MCF 10A (cell line): Measurements from ENCODE around the gene SLC4A8. TPM values are rescaled to one million over a fixed set of nuclear protein-coding genes. Genes with fewer than 3 reads are reported as not detected.

Experiments
- BruUV-seq: library from RNA; stranded (reverse); fragments of 400-500 nt; replicated peaks from 2 replicates; lab custom pipeline; 2021; lab: Mats Ljungman, UMichigan
- CTCF ChIA-PET: fragments of 300-600 bp; sonication (Branson Sonifier 250); formaldehyde crosslinking; extraction: SDS; loops from one replicate; lab custom pipeline; 2021; ENCODE audit warnings: antibody characterized with exemption, inconsistent platforms; lab: Yijun Ruan, JAX
- POLR2A ChIA-PET: fragments of 300-600, 350-650 bp; sonication (Branson Sonifier 250); formaldehyde crosslinking; extraction: SDS; loops from one replicate; lab custom pipeline; 2020; ENCODE audit warnings: antibody characterized with exemption, inconsistent platforms; lab: Yijun Ruan, JAX
- DNase-seq: peaks from one replicate; pipeline ENCODE4 v3.0.0-alpha.2; 2018; ENCODE audit not compliant: unreplicated experiment
- H3K27ac Mint-ChIP-seq: one replicate; pipeline ENCODE4 v1.8.0; 2022; ENCODE audit warnings: mild to moderate bottlenecking, low read depth, mixed read lengths; ENCODE audit not compliant: unreplicated experiment
- H3K27me3 Mint-ChIP-seq: one replicate; pipeline ENCODE4 v1.8.0; 2022; ENCODE audit warnings: mixed read lengths; ENCODE audit not compliant: insufficient read depth, unreplicated experiment
- H3K36me3 Mint-ChIP-seq: one replicate; pipeline ENCODE4 v1.8.0; 2022; ENCODE audit warnings: mild to moderate bottlenecking, moderate library complexity, mixed read lengths; ENCODE audit not compliant: insufficient read depth, unreplicated experiment
- H3K4me1 Mint-ChIP-seq: one replicate; pipeline ENCODE4 v1.8.0; 2022; ENCODE audit warnings: mixed read lengths; ENCODE audit not compliant: insufficient read depth, unreplicated experiment
- H3K4me3 Mint-ChIP-seq: one replicate; pipeline ENCODE4 v1.8.0; 2022; ENCODE audit warnings: mild to moderate bottlenecking, moderate library complexity, mixed read lengths; ENCODE audit not compliant: unreplicated experiment
- H3K9me3 Mint-ChIP-seq: one replicate; pipeline ENCODE4 v1.8.0; 2022; ENCODE audit warnings: mixed read lengths; ENCODE audit not compliant: unreplicated experiment
- intact Hi-C: fragments of 100-400 bp; cut with micrococcal nuclease; formaldehyde crosslinking; loops from 2 replicates; pipeline ENCODE4 v1.14.1; 2022
- total RNA-seq: library from RNA; stranded (reverse); gene quantifications from 2 replicates; pipeline ENCODE4 v1.2.3, GENCODE V29; 2022
- TF ChIP-seq, protein P1 (sequence below): fragments of 200-600 bp; IDR thresholded peaks from one replicate; pipeline ENCODE4 v1.8.0; 2022; ENCODE audit warnings: antibody characterized with exemption, mild to moderate bottlenecking; ENCODE audit not compliant: unreplicated experiment

SLC4A8 gene
- total RNA-seq, 1 experiment from 2014 or later: 1.1 TPM

DNA sequence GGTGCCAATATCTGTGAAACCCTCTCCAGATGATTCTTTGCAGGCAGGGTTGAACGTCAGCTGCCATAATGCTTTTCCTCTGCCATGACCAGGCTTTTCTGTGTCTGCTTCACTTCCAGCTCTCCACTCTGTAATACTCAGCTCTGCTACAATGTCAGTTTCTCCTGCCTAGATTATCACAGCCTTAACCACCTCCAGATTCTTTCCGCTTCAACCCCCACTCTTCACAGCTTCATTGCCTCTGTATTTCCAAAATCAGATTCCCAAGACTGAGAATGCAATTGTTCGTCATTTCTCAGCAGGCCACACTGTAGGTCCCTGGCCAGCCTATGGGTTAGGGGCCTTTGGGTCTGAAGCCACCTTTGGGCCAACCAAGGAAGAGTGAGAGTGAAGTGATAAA is 92.7 kb downstream of the SLC4A8 start:
- H3K9me3 Mint-ChIP-seq: no peaks in the 10 kb centered on the region
- H3K27me3 Mint-ChIP-seq: peaks cover 36% of the 10 kb centered on the region
- no peaks in the 10 kb centered on the region for H3K36me3 Mint-ChIP-seq
- BruUV-seq: no TSS peak
- TF ChIP-seq, protein P1, sequence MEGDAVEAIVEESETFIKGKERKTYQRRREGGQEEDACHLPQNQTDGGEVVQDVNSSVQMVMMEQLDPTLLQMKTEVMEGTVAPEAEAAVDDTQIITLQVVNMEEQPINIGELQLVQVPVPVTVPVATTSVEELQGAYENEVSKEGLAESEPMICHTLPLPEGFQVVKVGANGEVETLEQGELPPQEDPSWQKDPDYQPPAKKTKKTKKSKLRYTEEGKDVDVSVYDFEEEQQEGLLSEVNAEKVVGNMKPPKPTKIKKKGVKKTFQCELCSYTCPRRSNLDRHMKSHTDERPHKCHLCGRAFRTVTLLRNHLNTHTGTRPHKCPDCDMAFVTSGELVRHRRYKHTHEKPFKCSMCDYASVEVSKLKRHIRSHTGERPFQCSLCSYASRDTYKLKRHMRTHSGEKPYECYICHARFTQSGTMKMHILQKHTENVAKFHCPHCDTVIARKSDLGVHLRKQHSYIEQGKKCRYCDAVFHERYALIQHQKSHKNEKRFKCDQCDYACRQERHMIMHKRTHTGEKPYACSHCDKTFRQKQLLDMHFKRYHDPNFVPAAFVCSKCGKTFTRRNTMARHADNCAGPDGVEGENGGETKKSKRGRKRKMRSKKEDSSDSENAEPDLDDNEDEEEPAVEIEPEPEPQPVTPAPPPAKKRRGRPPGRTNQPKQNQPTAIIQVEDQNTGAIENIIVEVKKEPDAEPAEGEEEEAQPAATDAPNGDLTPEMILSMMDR: no peak
- ChIA-PET CTCF (interaction anchor here (1.0 to 1.6 kb wide), 2 partner anchors 93 to 268 kb away, joined by 3 to 4 read pairs; no protein-coding TSS in a partner anchor), POLR2A (no interaction called here)
- H3K27ac Mint-ChIP-seq: no peak overlapping the region
- H3K4me3 Mint-ChIP-seq: no peak overlapping the region
- DNase-seq: no peak
- H3K4me1 Mint-ChIP-seq: peaks cover 5% of the 10 kb centered on the region
- intact Hi-C loops: no loop called here

GRCh38 chr12:51517800-51518199 is 93.2 kb downstream of the SLC4A8 start:
- BruUV-seq: no TSS peak
- H3K4me3 Mint-ChIP-seq: no peak overlapping the region
- TF ChIP-seq, protein P1: no peak
- H3K27ac Mint-ChIP-seq: no peak overlapping the region
- H3K27me3 Mint-ChIP-seq: peaks cover 31% of the 10 kb centered on the region
- H3K4me1 Mint-ChIP-seq: peaks cover 5% of the 10 kb centered on the region
- ChIA-PET POLR2A (interaction anchor here (0.5 kb wide), 1 partner anchor 86 kb away, joined by 3 read pairs; no protein-coding TSS in a partner anchor), CTCF (interaction anchor here (1.0 to 1.6 kb wide), 2 partner anchors 94 to 268 kb away, joined by 3 to 4 read pairs; no protein-coding TSS in a partner anchor)
- intact Hi-C loops: no loop called here
- DNase-seq: no peak
- H3K36me3 Mint-ChIP-seq: no peaks in the 10 kb centered on the region
- no peaks in the 10 kb centered on the region for H3K9me3 Mint-ChIP-seq

DNA sequence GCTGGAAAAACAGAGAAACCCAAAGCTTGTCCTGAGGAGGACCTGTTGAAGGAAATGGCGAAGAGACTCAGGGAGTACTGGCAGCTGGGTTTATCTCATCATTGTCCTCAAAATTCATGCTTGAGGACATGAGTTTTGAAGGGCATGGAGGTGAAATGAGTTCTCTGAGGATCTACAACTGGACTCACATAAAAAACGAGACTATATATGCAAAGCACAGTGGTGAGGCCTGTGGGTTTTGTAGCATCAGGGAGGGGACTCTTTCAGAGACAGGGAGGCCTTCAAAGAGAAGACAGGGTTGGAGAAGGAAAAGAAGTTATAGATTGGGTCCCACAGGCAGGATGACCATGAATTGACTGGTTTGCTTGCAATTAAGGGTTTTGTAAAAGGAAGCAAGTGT is 95.1 kb downstream of the SLC4A8 start:
- Mint-ChIP-seq H3K4me1 (peaks cover 5% of the 10 kb centered on the region), H3K4me3 (no peak overlapping the region), H3K27me3 (peaks cover 12% of the 10 kb centered on the region), H3K27ac (no peak overlapping the region), H3K36me3 (peaks cover 6% of the 10 kb centered on the region), H3K9me3 (no peaks in the 10 kb centered on the region)
- intact Hi-C loops: no loop called here
- no TSS peak for BruUV-seq
- DNase-seq: no peak
- ChIA-PET CTCF (interaction anchor here (0.8 to 4.8 kb wide), 4 partner anchors 12 to 304 kb away, joined by 3 to 40 read pairs (median 6); no protein-coding TSS in a partner anchor), POLR2A (interaction anchor here (0.6 to 0.7 kb wide), 2 partner anchors 83 to 267 kb away, joined by 3 read pairs; no protein-coding TSS in a partner anchor)
- TF ChIP-seq, protein P1: no peak

GRCh38 chr12:51520576-51521325 is 96.1 kb downstream of the SLC4A8 start:
- ChIA-PET CTCF (interaction anchor here (1.3 to 4.8 kb wide), 5 partner anchors 11 to 303 kb away, joined by 3 to 40 read pairs (median 5); no protein-coding TSS in a partner anchor), POLR2A (interaction anchor here (0.5 kb wide), 1 partner anchor 76 kb away, joined by 3 read pairs; no protein-coding TSS in a partner anchor)
- peaks cover 5% of the 10 kb centered on the region for H3K4me1 Mint-ChIP-seq
- H3K9me3 Mint-ChIP-seq: no peaks in the 10 kb centered on the region
- H3K27ac Mint-ChIP-seq: no peak overlapping the region
- peaks cover 6% of the 10 kb centered on the region for H3K36me3 Mint-ChIP-seq
- TF ChIP-seq, protein P1: no peak
- no peak overlapping the region for H3K4me3 Mint-ChIP-seq
- intact Hi-C loops: no loop called here
- H3K27me3 Mint-ChIP-seq: peaks cover 4% of the 10 kb centered on the region
- no TSS peak for BruUV-seq
- no peak for DNase-seq
